GM12801 (cell line): ENCODE results near the gene HECW1.

ENCODE experiments used
- TF ChIP-seq, protein P1 (sequence below): IDR thresholded peaks from one replicate; pipeline ENCODE4 v1.5.1; 2011; ENCODE audit warnings: control low read depth; ENCODE audit not compliant: insufficient read length; ENCODE audit errors: extremely low read depth

The HECW1 gene

DNA sequence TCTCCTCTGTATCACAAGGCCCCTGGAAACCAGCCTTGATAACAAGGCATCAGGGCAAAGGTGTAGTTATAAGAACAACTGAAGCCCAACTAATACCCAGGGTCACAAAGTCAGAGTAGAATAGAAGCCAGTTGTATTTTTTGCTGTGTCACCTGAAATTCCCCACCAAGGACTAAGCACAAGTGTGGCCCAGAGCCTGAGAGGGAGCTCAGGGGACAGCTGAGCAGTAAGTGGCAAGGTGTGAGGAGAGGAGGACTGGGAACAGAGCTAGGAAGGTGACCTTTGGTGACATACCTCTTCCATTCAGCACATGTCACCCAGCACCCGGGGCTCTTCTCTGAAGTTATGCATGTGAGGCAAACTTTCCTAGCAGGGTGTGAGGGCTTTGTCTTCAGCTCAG lies 179.9 kb downstream of the HECW1 start:
- TF ChIP-seq, protein P1, sequence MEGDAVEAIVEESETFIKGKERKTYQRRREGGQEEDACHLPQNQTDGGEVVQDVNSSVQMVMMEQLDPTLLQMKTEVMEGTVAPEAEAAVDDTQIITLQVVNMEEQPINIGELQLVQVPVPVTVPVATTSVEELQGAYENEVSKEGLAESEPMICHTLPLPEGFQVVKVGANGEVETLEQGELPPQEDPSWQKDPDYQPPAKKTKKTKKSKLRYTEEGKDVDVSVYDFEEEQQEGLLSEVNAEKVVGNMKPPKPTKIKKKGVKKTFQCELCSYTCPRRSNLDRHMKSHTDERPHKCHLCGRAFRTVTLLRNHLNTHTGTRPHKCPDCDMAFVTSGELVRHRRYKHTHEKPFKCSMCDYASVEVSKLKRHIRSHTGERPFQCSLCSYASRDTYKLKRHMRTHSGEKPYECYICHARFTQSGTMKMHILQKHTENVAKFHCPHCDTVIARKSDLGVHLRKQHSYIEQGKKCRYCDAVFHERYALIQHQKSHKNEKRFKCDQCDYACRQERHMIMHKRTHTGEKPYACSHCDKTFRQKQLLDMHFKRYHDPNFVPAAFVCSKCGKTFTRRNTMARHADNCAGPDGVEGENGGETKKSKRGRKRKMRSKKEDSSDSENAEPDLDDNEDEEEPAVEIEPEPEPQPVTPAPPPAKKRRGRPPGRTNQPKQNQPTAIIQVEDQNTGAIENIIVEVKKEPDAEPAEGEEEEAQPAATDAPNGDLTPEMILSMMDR: no peak

DNA sequence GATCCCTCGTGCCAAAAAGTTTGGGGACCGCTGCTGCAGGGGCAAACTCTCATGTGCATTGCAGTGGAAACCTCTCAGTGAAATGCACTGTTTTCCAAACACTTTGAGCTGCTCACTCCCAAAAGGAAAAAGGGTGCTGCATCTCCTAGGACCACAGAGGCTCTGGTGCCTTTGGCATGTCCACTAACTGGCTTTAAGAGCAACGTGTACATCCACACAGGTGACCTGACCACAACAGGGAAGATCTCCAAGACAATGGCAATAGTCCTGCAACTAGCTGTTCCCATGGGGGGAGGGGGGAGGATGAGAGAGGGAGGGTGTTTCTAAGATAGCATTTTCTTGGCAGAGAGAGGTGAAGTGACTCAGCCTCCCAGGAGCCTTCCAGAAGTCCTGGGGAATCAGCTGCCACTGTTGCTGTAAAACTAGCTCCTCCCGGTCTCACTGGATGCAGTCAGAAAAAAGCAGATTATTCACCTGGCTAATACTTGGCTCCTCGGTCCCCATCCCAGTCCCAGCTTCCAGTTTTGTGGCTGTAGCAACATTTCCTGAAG lies 181.7 kb downstream of the HECW1 start:
- TF ChIP-seq, protein P1: no peak

DNA sequence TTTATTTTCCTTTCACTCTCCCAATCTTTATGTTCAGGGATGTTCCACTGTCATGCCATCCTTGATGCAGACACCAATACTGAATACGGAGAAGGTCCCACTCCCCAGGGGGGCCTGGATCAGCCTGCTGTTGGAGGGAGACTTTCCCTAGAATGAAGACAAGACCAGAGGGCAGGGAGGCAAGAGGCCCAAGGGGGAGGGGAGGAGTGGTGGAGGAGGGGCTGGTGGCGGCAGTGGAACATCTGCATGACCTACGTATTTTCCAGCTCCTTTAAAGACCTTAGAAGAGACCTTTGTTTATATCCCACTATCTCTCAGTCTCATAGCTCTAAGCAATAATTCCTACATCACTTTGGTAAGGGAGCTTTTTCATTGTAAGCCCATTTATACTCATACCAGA lies 183.0 kb downstream of the HECW1 start:
- TF ChIP-seq, protein P1: no peak

DNA sequence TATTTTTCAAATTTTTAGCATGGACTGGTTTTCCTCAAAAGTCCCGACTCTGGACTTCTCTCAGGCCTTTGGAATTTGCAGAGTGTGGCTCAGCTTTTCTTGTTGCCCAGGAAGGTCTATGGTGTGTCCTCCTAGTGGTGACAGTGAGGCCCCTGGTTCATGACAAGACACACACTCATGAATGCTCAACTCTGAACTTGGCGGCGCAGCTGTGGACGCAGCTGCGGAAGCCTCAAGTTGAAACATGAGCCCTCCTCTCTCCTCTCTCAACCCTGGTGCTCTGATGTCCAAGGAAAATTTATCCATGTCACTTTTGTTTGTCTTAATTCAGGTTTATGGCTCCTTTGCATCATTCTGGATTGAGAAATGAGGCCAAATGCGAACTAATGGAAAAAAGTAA lies 183.9 kb downstream of the HECW1 start:
- TF ChIP-seq, protein P1: no peak

DNA sequence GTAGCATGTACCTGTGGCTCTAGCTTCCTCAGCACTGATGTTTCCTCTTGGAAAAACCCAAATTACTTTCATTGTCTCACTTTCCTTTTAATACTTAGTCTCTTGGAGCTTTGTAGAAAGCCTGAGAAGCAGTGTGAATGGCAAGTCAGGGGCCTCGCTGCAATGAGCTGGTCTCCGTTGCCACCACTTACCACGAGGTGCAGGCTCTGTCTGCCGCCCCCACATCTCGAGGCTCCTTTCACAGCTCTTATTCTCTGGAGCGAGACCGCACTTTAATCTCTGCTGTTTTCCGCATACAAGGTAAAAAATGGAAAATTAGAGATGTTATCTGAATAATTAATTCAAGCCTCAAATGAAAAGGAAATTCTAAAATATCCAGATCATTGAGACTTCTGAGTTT lies 186.2 kb downstream of the HECW1 start:
- TF ChIP-seq, protein P1: no peak

DNA sequence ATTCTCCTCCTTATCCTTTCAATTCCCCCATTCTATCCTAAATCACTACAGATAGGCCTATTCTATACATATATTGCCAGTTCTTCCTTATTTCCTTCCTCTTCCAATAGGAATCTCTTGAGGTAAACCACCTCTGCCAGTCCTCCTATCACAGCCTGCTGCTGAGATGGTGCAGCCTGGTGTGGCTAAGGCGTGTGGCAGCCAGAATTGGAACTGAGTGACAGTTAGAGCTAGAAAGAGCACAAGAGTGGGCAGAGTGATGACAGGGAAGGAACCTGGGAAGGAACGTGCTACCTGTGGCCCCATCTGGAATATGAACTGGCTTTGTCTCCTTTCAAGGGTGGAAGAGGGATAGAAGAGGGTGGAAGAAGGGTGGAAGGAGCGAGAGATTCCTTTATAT lies 187.7 kb downstream of the HECW1 start:
- TF ChIP-seq, protein P1: no peak

DNA sequence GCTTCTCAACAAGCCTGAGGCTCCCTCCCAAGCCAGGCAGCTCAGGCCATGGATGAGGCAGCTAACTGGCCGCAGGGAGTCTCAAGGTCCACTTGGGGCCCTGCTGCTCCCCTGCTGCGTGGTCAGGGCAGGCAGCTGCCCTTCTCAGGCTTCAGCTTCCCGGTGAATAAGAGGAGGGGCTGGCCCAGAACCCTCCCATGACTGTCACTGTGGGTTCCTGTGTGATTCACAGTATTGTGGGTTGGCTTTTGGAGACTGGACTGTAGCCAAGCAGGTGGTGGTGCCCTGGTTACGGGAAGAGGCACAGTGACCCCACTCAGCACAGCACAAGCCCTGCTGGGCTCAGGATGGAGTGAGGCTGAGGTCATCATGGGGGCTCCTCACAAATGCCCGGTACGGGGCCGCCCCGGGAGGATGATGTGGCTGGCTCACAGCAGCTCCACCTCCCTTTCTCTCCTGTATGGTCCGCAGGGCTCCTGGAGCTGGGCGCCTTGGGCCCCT lies 189.8 kb downstream of the HECW1 start:
- TF ChIP-seq, protein P1: no peak
